Ascending aorta (tissue), 2 donors: ENCODE data around the gene CCDC78. TPM values are rescaled to one million over a fixed set of nuclear protein-coding genes. Genes with fewer than 3 reads are reported as not detected.

ENCODE experiments used
- DNase-seq, 2 donors: peaks; one replicate each; pipeline ENCODE4 v3.0.0-alpha.2; 2019; ENCODE audit warnings: low spot score in 2 of 2
- H3K27ac ChIP-seq, 2 donors: fragments of 200-600 bp; sonication (generic); one replicate each; pipeline ENCODE4 v1.5.1; 2016 to 2017; ENCODE audit warnings: mild to moderate bottlenecking in 1 of 2
- H3K27me3 ChIP-seq: fragments of 200-600 bp; sonication (generic); one replicate; pipeline ENCODE4 v1.5.1; 2017
- H3K36me3 ChIP-seq, 2 donors: fragments of 200-600 bp; sonication (generic); one replicate each; pipeline ENCODE4 v1.5.1; 2016
- H3K4me1 ChIP-seq, 2 donors: fragments of 200-600 bp; sonication (generic); one replicate each; pipeline ENCODE4 v1.5.1; 2016 to 2017; ENCODE audit warnings: mild to moderate bottlenecking in 1 of 2
- H3K4me3 ChIP-seq, 2 donors: fragments of 200-600 bp; sonication (generic); one replicate each; pipeline ENCODE4 v1.5.1; 2016 to 2017; ENCODE audit warnings: mild to moderate bottlenecking in 1 of 2
- H3K9me3 ChIP-seq, 2 donors: fragments of 200-600 bp; sonication (generic); one replicate each; pipeline ENCODE4 v1.5.1; 2016
- CTCF ChIP-seq, 3 experiments: fragments of 200-600 bp in 2 of 3; fragments of 450-650 bp in 1 of 3; sonication (generic) in 2 of 3; IDR thresholded peaks; one replicate each; pipeline ENCODE4 v1.5.1; 2016 to 2019; ENCODE audit warnings: antibody characterized with exemption in 3 of 3, mild to moderate bottlenecking in 1 of 3, moderate library complexity in 1 of 3
- intact Hi-C: fragments of 100-400 bp; cut with DNase I; formaldehyde crosslinking; loops from one replicate; pipeline ENCODE4 v1.15.1; 2023
- total RNA-seq: library from RNA; depleted of rRNA; stranded (reverse); fragments of >200 nt; gene quantifications from one replicate; pipeline ENCODE4 v1.1.0, GENCODE V29; 2016

CCDC78 gene
- total RNA-seq, 1 donor from 2014 or later: 8.2 TPM

GRCh38 chr16:676913-677312 lies 49.3 kb downstream of the CCDC78 start:
- H3K4me1 ChIP-seq: peaks cover 14 to 20% of the 10 kb centered on the region in 2 donors
- intact Hi-C loops: no loop called here
- no peak for TF ChIP-seq CTCF (IDR thresholded peaks at IDR 0.05)

GRCh38 chr16:676565-676902 lies 49.7 kb downstream of the CCDC78 start:
- no peak overlapping the region for H3K4me3 ChIP-seq
- H3K27ac ChIP-seq: no peak overlapping the region
- no peaks in the 10 kb centered on the region for H3K27me3 ChIP-seq
- H3K4me1 ChIP-seq: peaks cover 11 to 16% of the 10 kb centered on the region in 2 donors
- intact Hi-C loops: no loop called here
- peaks cover 23 to 25% of the 10 kb centered on the region in 2 donors for H3K36me3 ChIP-seq
- no peak for TF ChIP-seq CTCF (IDR thresholded peaks at IDR 0.05)
- H3K9me3 ChIP-seq: no peaks in the 10 kb centered on the region
- DNase-seq: no peak

More at GRCh38 chr16:676913-677312, 49.3 kb downstream of the CCDC78 start:
- Histone ChIP-seq H3K27me3 (no peaks in the 10 kb centered on the region), H3K9me3 (no peaks in the 10 kb centered on the region), H3K27ac (no peak overlapping the region), H3K36me3 (peaks cover 23 to 25% of the 10 kb centered on the region in 2 donors), H3K4me3 (no peak overlapping the region)
- DNase-seq: no peak

- H3K4me3 ChIP-seq: peak overlapping the region; percentile 48 to 56
- peaks cover 6 to 11% of the 10 kb centered on the region in 2 donors for H3K4me1 ChIP-seq
- TF ChIP-seq CTCF (IDR thresholded peaks at IDR 0.05): no peak
- H3K9me3 ChIP-seq: no peaks in the 10 kb centered on the region
- peaks cover 28% of the 10 kb centered on the region in 2 donors for H3K36me3 ChIP-seq
- no peak overlapping the region for H3K27ac ChIP-seq
- no peaks in the 10 kb centered on the region for H3K27me3 ChIP-seq
- intact Hi-C loops: no loop called here
- DNase-seq: no peak
Observed at GRCh38 chr16:675884-676564, 50.2 kb downstream of the CCDC78 start.

GRCh38 chr16:674968-675883 lies 51.0 kb downstream of the CCDC78 start, which contains the start of gene RHBDL1:
RHBDL1 (plus strand) TSS chr16:675671; CDS start chr16:675791, 120 bp downstream.
- Histone ChIP-seq H3K4me1 (peaks cover 0 to 7% of the 10 kb centered on the region in 2 donors), H3K36me3 (peaks cover 36% of the 10 kb centered on the region in 2 donors), H3K9me3 (no peaks in the 10 kb centered on the region), H3K27me3 (no peaks in the 10 kb centered on the region), H3K27ac (no peak within 1 kb of the TSS), H3K4me3 (peak within 1 kb of the TSS; percentile 48 to 56)
- DNase-seq: no peak
- no peak for TF ChIP-seq CTCF (IDR thresholded peaks at IDR 0.05)
- intact Hi-C loops: no loop called here

GRCh38 chr16:674214-674881 lies 51.9 kb downstream of the CCDC78 start:
- peaks cover 0 to 7% of the 10 kb centered on the region in 2 donors for H3K4me1 ChIP-seq
- intact Hi-C loops: no loop called here
- peaks cover 44 to 45% of the 10 kb centered on the region in 2 donors for H3K36me3 ChIP-seq
- no peak for TF ChIP-seq CTCF (IDR thresholded peaks at IDR 0.05)
- DNase-seq: no peak
- no peak overlapping the region for H3K27ac ChIP-seq
- H3K27me3 ChIP-seq: no peaks in the 10 kb centered on the region
- H3K9me3 ChIP-seq: no peaks in the 10 kb centered on the region
- no peak overlapping the region for H3K4me3 ChIP-seq
